ENCODE data around the gene SMOC2.

SMOC2 gene

GRCh38 chr6:168717491-168717890, 276.5 kb downstream of the SMOC2 start:
- no peak for DNase-seq

Data from NCI-H187 (cell line).